ENCODE results near the gene SPOCK3. TPM values are rescaled to one million over a fixed set of nuclear protein-coding genes. Genes with fewer than 3 reads are reported as not detected.
"Not testable (repeated sequence)": the region's sequence is repeated elsewhere in the genome, so short reads cannot be mapped to it uniquely, and the experiment has no call there.

The SPOCK3 gene
- total RNA-seq, 6 experiments from 2014 or later = 0.27 to 0.95 (median 0.56) TPM; not detected in 3

DNA sequence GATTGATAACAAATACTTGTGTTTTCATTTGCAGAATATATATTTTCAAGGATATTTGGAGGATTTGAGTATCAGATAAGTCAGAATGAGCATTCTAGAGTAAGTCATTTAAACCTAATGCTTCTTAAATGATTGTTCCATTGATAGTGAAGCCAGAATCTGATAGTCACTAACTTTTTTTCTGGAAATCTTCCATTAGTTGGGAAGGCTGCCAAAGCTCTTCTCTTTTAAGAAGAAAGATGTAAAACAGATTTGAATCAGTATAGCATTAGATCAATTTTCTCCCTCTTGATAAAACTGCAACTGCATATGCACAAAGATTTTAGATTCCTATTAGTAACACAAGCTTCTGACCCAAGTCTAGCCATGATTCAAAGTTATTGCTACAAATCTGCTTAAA is 256.7 kb downstream of the SPOCK3 start:
- Histone ChIP-seq H3K9me3 (no peaks in the 10 kb centered on the region), H3K4me1 (no peaks in the 10 kb centered on the region), H3K27ac (no peak overlapping the region), H3K27me3 (no peaks in the 10 kb centered on the region), H3K36me3 (no peaks in the 10 kb centered on the region), H3K4me3 (no peak overlapping the region)
- DNase-seq (no peak), ATAC-seq (no peak)
- intact Hi-C loops (cut with DNase I) = no loop called here
- TF ChIP-seq, protein P1, sequence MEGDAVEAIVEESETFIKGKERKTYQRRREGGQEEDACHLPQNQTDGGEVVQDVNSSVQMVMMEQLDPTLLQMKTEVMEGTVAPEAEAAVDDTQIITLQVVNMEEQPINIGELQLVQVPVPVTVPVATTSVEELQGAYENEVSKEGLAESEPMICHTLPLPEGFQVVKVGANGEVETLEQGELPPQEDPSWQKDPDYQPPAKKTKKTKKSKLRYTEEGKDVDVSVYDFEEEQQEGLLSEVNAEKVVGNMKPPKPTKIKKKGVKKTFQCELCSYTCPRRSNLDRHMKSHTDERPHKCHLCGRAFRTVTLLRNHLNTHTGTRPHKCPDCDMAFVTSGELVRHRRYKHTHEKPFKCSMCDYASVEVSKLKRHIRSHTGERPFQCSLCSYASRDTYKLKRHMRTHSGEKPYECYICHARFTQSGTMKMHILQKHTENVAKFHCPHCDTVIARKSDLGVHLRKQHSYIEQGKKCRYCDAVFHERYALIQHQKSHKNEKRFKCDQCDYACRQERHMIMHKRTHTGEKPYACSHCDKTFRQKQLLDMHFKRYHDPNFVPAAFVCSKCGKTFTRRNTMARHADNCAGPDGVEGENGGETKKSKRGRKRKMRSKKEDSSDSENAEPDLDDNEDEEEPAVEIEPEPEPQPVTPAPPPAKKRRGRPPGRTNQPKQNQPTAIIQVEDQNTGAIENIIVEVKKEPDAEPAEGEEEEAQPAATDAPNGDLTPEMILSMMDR (IDR thresholded peaks at IDR 0.05) = no peak
- TF ChIP-seq POLR2A (IDR thresholded peaks at IDR 0.05) = no peak

DNA sequence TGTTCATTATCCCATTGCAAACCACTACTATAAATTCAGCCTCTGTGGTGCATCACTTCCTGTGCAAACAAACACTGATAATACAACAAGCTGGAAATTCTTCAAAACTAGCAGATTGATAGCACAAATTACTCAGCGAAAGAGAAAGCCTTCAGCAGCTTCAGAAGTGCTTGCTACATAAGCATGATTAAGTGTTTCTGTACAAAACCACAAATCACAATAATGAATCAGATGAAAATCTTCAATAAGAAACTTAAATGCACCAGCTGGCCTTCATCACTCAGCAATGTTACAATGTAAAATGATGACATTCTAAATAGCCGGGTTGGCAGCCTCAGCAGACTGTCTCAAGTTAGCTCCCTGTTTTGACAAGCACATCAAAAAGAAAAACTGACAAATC is 262.2 kb downstream of the SPOCK3 start:
- H3K4me1 ChIP-seq = no peaks in the 10 kb centered on the region
- TF ChIP-seq, protein P1 (IDR thresholded peaks at IDR 0.05) = no peak
- no peak for TF ChIP-seq POLR2A (IDR thresholded peaks at IDR 0.05)
- H3K27me3 ChIP-seq = no peaks in the 10 kb centered on the region
- ATAC-seq (no peak), DNase-seq (no peak)
- no peaks in the 10 kb centered on the region for H3K9me3 ChIP-seq
- no peaks in the 10 kb centered on the region for H3K36me3 ChIP-seq
- H3K27ac ChIP-seq = no peak overlapping the region
- intact Hi-C loops (cut with DNase I) = no loop called here
- no peak overlapping the region for H3K4me3 ChIP-seq
- WGBS (ENCODE audit: insufficient coverage, low coverage, low lambda C conversion rate, missing lambda C conversion rate) = 18% methylated on average over 2 of the region's 2 CpGs

GRCh38 chr4:166968219-166968618 is 266.1 kb downstream of the SPOCK3 start:
- intact Hi-C loops (cut with DNase I); H3K4me3 ChIP-seq; DNase-seq; ATAC-seq; H3K27ac ChIP-seq; H3K9me3 ChIP-seq; H3K36me3 ChIP-seq; H3K4me1 ChIP-seq; H3K27me3 ChIP-seq: not testable (repeated sequence)
- WGBS (ENCODE audit: insufficient coverage, low coverage, low lambda C conversion rate, missing lambda C conversion rate) = 25% methylated on average over 1 of the region's 1 CpG

- DNase-seq (no peak), ATAC-seq (no peak)
- no peak overlapping the region for H3K27ac ChIP-seq
- intact Hi-C loops (cut with DNase I) = no loop called here
- WGBS (ENCODE audit: insufficient coverage, low coverage, low lambda C conversion rate, missing lambda C conversion rate) = 73% methylated on average over 2 of the region's 2 CpGs
- TF ChIP-seq, protein P1 (IDR thresholded peaks at IDR 0.05) = no peak
- TF ChIP-seq POLR2A (IDR thresholded peaks at IDR 0.05) = no peak
- H3K4me1 ChIP-seq = no peaks in the 10 kb centered on the region
- no peaks in the 10 kb centered on the region for H3K27me3 ChIP-seq
- H3K9me3 ChIP-seq = no peaks in the 10 kb centered on the region
- no peaks in the 10 kb centered on the region for H3K36me3 ChIP-seq
- no peak overlapping the region for H3K4me3 ChIP-seq
These were observed 268.7 kb downstream of the SPOCK3 start for GRCh38 chr4:166965562-166965961.

DNA sequence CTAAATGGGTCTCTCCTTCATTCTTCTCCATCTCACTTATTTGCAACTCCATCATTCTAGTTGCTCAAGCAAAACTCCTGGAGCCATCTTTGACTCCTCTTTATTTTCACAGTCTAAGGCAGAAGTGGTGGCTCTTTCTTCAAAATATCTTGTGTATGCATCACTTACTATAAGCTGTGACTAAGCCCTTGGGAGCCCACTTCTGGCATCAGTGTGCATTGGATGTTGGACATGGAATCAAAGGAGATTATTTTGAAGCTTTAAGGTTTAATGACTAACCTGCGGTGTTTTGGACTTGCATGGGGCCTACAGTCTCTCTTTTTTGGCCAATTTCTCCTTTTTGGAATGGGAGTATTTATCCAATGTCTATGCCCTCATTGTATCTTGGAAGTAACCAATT is 276.8 kb downstream of the SPOCK3 start:
- Histone ChIP-seq H3K4me3 (no peak overlapping the region), H3K27ac (no peak overlapping the region), H3K9me3 (no peaks in the 10 kb centered on the region), H3K36me3 (no peaks in the 10 kb centered on the region), H3K27me3 (no peaks in the 10 kb centered on the region), H3K4me1 (no peaks in the 10 kb centered on the region)
- DNase-seq (no peak), ATAC-seq (no peak)
- 57% methylated on average over 1 of the region's 1 CpG for WGBS (ENCODE audit: insufficient coverage, low coverage, low lambda C conversion rate, missing lambda C conversion rate)
- no peak for TF ChIP-seq POLR2A (IDR thresholded peaks at IDR 0.05)
- intact Hi-C loops (cut with DNase I) = no loop called here

DNA sequence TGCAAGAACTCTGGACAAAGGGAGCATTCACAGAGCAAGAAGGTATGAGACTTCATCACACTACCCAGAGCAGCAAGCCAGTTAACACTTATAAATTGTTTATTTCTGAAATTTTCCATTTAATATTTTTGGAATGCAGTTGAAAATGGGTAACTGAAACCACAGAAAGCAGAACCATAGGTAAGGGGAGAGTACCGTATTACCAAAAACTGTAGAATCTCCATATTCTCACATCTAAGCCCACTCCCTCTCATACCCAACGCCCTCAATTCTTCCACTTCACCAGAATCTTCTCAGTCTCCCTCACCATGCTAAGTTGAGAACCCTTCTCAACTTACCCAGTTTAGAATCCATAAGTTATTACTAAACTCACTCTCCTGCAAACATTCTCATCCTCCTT is 277.8 kb downstream of the SPOCK3 start:
- ATAC-seq = no peak
- WGBS (ENCODE audit: insufficient coverage, low coverage, low lambda C conversion rate, missing lambda C conversion rate) = 53% methylated on average over 2 of the region's 2 CpGs
- Histone ChIP-seq H3K9me3 (no peaks in the 10 kb centered on the region), H3K27me3 (no peaks in the 10 kb centered on the region), H3K27ac (no peak overlapping the region), H3K4me3 (no peak overlapping the region), H3K4me1 (no peaks in the 10 kb centered on the region), H3K36me3 (no peaks in the 10 kb centered on the region)
- intact Hi-C loops (cut with DNase I) = no loop called here
- DNase-seq = no peak
- no peak for TF ChIP-seq POLR2A (IDR thresholded peaks at IDR 0.05)
- TF ChIP-seq, protein P1 (IDR thresholded peaks at IDR 0.05) = no peak

All from right lobe of liver (tissue), 6 donors.